HG03060 (cell line): ENCODE results near the gene NUMB.

ENCODE experiments used
- ATAC-seq: cut with Tn5 transposase; IDR thresholded peaks from one replicate; pipeline ENCODE4 v1.9.1; 2021; ENCODE audit warnings: low read depth, moderate number of reproducible peaks; ENCODE audit not compliant: unreplicated experiment

Gene NUMB

DNA sequence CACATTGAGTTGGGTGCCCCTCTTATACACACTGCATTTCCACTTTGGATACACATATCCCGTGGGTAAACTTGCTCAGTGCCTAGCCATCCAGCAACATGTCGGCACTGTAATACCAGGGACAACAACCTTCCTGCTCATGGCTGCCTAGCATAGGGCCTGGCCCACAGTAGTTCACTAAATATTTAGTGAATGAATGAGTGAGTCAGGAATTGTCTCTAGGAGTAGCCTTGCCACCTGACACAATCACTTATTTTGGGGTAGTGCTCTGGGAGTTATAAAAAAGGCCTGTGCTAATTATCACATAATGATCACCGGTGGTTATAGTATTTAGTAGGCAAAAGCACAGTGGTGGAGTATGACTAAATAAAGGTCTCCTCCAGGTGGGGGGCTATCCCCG is 8.5 kb upstream of the NUMB start:
- ATAC-seq: no peak

- no peak for ATAC-seq
Measured at GRCh38 chr14:73465823-73466532, 7.6 kb upstream of the NUMB start.

DNA sequence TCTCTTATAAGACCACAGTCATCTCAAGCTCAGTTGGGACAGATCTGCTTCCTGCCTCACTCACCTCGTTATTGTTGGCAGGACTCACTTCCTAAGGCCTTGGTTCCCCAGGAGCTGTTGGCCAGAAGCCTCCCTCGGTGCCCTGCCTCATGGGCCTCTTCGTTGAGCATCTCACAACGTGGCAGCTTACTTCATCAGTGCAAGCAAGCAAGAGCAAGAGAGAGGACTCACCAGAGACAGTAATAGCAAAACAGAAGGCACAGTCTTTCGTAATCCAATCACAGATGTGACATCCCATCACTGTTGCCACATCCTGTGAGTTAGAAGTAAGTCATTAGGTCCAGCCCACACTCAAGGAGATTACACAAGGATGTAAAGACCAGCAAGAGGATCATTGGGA is 5.1 kb upstream of the NUMB start:
- ATAC-seq: no peak

- ATAC-seq: no peak
Measured at GRCh38 chr14:73462815-73463214, 4.5 kb upstream of the NUMB start.

DNA sequence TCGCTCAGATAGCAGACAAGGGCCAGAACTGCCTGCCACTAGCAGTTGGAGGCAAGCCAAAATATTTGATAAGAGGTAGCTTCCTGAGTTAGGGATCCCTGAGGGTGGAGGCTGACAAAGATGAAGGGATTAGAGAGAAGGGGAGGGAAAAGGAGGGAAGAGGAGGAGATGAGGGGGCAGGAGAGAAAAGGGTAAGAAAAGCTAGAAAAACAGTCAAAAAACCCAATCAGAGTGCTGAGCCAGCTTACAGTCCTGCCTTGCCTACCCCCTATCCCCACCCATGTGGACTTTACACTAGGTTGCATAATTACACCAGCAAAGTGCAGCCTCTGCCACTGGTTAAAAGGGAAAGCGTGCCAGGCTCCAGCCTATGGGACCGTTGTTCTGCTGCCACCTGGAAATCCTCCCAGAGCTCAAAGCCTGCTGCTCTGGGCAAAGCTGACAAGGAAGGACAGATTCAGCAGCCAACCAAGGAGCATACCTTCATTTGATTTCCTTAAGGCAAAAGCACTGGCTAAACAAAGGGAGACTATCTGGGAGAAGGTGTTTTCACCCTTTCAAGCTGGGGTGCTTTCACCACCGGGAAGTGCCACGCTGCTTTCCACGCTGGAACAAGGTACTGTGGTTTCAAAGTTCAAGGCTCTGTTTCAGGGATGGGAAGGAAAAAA is 3.8 kb upstream of the NUMB start:
- no peak for ATAC-seq

GRCh38 chr14:73461478-73462047 is 3.2 kb upstream of the NUMB start:
- ATAC-seq: no peak

- no peak for ATAC-seq
Measured at GRCh38 chr14:73460691-73461127, 2.4 kb upstream of the NUMB start.

DNA sequence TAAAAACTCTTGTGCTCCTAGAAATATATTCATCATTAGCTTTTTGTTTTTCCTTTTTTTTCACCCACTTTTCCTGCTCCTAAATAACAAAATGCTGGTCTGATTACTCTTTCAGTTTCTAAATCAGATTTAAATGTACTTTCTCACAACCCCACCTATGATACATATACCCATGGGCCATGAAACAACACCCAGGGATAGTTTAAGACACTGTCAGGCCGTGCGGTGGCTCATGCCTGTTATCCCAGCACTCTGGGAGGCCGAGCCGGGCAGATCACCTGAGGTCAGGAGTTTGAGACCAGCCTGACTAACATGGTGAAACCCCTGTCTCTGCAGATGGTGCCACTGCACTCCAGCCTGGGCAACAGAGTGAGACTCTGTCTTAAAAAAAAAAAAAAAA is 1.6 kb upstream of the NUMB start:
- no peak for ATAC-seq

DNA sequence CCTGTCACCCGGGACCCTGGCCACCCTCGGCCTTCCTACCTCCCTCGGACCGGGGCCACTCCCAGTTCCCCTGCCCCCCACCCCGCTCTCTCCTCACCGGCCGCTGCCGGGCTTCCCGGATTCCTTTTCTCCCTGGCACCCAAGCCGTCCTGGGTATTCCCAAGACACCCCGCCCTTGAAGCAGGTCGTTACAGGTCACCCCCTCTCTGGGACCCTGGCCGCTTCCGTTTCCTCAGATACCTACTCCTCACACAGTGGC is 493 bp downstream of the NUMB start:
- ATAC-seq: no peak

DNA sequence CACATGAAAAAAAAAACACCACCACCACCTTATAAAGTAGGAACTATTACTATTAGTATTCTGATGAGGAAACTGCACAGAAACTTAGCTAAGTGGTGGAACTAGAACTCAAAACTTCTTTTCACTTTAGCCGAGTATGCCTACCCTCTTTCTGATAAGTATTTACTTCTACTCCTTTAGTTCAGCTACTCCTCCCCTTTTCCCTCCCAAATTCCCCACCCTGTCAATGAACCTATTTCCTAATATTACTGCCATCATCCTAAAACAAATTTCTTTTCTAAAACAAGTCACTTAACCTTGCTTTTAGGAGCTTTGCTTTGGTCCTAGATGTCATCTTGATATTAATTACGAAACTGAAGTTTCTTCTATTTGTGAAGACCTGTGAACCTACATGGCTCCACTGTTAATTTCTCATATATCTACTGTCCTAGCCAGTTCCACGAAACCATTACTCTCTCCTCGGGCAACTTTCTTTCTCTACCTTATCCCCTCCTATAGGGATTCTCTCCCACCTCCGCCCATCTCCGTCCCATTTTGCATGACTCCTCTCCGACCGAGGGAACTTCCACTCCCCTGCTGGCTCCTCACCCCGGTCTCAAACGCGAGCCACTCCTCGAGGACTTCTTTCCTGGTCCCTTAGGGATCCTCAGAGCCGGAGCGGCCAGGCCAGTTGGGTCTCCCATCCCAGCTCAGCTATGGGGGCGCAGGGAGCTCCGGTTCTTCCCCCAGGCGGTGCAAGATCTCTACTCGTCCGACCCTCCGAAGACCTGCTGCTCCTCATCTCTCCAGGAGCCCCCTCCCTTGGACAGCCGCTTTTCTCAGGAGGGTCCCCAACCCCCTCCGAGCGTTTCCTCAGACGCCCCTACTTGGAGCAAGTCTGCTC is 1.1 kb downstream of the NUMB start:
- no peak for ATAC-seq

GRCh38 chr14:73455294-73455693 is 3.1 kb downstream of the NUMB start:
- ATAC-seq: no peak

GRCh38 chr14:73452341-73453186 is 5.8 kb downstream of the NUMB start:
- ATAC-seq: no peak

- ATAC-seq: no peak
Measured at GRCh38 chr14:73443758-73444157, 14.6 kb downstream of the NUMB start.

DNA sequence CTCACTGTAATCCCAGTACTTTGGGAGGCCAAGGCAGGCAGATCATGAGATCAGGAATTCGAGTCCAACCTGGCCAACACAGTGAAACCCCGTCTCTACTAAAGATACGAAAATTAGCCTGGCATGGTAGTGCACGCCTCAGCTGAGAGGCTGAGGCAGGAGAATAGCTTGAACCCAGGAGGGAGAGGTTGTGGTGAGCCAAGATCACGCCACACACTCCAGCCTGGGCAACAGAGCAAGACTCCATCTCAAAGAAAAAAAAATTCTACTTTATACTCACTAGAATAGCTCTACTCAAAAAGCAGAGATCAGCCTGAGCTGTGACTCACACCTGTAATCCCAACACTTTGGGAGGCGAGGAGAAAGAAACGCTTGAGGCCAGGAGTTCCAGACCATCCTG is 17.1 kb downstream of the NUMB start:
- no peak for ATAC-seq

GRCh38 chr14:73438993-73439392 is 19.4 kb downstream of the NUMB start:
- ATAC-seq: no peak

DNA sequence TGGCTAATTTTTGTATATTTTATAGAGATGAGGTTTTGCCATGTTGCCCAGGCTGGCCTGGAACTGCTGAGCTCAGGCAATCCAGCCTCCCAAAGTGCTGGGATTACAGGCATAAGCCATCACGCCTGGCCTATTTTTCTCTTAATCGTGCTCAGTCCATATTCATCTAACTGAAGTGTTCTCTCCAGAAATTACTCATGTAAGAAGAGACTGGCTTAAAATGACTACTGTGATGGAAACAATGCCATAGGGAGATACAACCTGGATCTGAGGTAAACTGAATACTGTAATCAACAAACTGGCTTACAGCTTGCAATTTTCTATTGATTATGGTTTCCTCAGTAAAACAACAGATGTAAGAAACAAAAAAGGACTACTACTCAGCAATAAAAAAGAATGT is 21.1 kb downstream of the NUMB start:
- ATAC-seq: no peak

GRCh38 chr14:73432124-73432523 is 26.2 kb downstream of the NUMB start:
- no peak for ATAC-seq

- ATAC-seq: no peak
Measured at GRCh38 chr14:73428353-73428824, 30.0 kb downstream of the NUMB start.

- ATAC-seq: no peak
Measured at GRCh38 chr14:73427516-73428264, 30.7 kb downstream of the NUMB start.

GRCh38 chr14:73426877-73427276 is 31.5 kb downstream of the NUMB start:
- ATAC-seq: no peak
